PFSK-1 (cell line): ENCODE measurements around the gene PURA.

ENCODE experiments used
- POLR2AphosphoS5 ChIP-seq: IDR thresholded peaks from 2 replicates; pipeline ENCODE4 v1.6.1; 2012; ENCODE audit warnings: low read depth, mild to moderate bottlenecking, control low read depth, low read length, moderate library complexity
- SIN3A ChIP-seq: IDR thresholded peaks from 2 replicates; pipeline ENCODE4 v1.6.1; 2012; ENCODE audit warnings: mild to moderate bottlenecking, low read length, moderate library complexity, borderline replicate concordance; ENCODE audit not compliant: insufficient read depth
- TAF1 ChIP-seq: IDR thresholded peaks from 2 replicates; pipeline ENCODE4 v1.6.1; 2012; ENCODE audit warnings: low read length, control low read depth, borderline replicate concordance; ENCODE audit not compliant: insufficient read depth
- TF ChIP-seq, protein P1 (sequence below), 2 experiments: IDR thresholded peaks; 2 replicates each; pipeline versions ENCODE4 v1.6.1 to v1.8.0; 2011 to 2012; ENCODE audit warnings: low read depth in 2 of 2, low read length in 2 of 2, control low read depth in 1 of 2, inconsistent platforms in 1 of 2, mild to moderate bottlenecking in 1 of 2, moderate library complexity in 1 of 2; ENCODE audit not compliant: insufficient read depth in 1 of 2

- TF ChIP-seq, protein P1, sequence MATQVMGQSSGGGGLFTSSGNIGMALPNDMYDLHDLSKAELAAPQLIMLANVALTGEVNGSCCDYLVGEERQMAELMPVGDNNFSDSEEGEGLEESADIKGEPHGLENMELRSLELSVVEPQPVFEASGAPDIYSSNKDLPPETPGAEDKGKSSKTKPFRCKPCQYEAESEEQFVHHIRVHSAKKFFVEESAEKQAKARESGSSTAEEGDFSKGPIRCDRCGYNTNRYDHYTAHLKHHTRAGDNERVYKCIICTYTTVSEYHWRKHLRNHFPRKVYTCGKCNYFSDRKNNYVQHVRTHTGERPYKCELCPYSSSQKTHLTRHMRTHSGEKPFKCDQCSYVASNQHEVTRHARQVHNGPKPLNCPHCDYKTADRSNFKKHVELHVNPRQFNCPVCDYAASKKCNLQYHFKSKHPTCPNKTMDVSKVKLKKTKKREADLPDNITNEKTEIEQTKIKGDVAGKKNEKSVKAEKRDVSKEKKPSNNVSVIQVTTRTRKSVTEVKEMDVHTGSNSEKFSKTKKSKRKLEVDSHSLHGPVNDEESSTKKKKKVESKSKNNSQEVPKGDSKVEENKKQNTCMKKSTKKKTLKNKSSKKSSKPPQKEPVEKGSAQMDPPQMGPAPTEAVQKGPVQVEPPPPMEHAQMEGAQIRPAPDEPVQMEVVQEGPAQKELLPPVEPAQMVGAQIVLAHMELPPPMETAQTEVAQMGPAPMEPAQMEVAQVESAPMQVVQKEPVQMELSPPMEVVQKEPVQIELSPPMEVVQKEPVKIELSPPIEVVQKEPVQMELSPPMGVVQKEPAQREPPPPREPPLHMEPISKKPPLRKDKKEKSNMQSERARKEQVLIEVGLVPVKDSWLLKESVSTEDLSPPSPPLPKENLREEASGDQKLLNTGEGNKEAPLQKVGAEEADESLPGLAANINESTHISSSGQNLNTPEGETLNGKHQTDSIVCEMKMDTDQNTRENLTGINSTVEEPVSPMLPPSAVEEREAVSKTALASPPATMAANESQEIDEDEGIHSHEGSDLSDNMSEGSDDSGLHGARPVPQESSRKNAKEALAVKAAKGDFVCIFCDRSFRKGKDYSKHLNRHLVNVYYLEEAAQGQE (IDR thresholded peaks at IDR 0.05; ENCODE audit: insufficient read depth in 1 of 2, low read depth in 2 of 2, low read length in 2 of 2) = no peak
- no peak for TF ChIP-seq POLR2AphosphoS5
- no peak for TF ChIP-seq TAF1
- no peak for TF ChIP-seq SIN3A
Observed at GRCh38 chr5:140106101-140106500, 7.8 kb upstream of the PURA start.
